AG09319 (cell line): ENCODE measurements around the gene ARIH1.
"Not testable (repeated sequence)": the region's sequence is repeated elsewhere in the genome, so short reads cannot be mapped to it uniquely, and the experiment has no call there.

ENCODE experiments used
- DNase-seq: peaks from one replicate; pipeline ENCODE4 v3.0.0-alpha.2; 2010; ENCODE audit warnings: low read depth; ENCODE audit errors: extremely low read depth
- TF ChIP-seq, protein P1 (sequence below): IDR thresholded peaks from 2 replicates; pipeline ENCODE4 v1.5.1; 2011; ENCODE audit warnings: low read depth, mild to moderate bottlenecking, inconsistent platforms, low read length, moderate library complexity

ARIH1 gene

DNA sequence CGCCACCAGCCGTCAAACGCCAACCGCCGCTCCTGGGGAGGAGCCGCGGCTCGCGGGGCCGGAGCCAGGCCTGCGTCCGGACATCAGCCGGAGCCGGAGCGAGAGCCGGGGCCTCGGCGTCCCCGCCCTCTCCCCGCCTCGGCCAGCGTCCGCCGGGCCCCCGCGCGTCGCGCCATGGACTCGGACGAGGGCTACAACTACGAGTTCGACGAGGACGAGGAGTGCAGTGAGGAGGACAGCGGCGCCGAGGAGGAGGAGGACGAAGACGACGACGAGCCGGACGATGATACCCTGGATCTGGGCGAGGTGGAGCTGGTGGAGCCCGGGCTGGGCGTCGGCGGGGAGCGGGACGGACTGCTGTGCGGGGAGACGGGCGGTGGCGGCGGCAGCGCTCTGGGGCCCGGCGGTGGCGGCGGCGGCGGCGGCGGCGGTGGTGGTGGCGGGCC, 359 bp downstream of the ARIH1 start:
- DNase-seq, result no peak
- TF ChIP-seq, protein P1, sequence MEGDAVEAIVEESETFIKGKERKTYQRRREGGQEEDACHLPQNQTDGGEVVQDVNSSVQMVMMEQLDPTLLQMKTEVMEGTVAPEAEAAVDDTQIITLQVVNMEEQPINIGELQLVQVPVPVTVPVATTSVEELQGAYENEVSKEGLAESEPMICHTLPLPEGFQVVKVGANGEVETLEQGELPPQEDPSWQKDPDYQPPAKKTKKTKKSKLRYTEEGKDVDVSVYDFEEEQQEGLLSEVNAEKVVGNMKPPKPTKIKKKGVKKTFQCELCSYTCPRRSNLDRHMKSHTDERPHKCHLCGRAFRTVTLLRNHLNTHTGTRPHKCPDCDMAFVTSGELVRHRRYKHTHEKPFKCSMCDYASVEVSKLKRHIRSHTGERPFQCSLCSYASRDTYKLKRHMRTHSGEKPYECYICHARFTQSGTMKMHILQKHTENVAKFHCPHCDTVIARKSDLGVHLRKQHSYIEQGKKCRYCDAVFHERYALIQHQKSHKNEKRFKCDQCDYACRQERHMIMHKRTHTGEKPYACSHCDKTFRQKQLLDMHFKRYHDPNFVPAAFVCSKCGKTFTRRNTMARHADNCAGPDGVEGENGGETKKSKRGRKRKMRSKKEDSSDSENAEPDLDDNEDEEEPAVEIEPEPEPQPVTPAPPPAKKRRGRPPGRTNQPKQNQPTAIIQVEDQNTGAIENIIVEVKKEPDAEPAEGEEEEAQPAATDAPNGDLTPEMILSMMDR, result no peak

DNA sequence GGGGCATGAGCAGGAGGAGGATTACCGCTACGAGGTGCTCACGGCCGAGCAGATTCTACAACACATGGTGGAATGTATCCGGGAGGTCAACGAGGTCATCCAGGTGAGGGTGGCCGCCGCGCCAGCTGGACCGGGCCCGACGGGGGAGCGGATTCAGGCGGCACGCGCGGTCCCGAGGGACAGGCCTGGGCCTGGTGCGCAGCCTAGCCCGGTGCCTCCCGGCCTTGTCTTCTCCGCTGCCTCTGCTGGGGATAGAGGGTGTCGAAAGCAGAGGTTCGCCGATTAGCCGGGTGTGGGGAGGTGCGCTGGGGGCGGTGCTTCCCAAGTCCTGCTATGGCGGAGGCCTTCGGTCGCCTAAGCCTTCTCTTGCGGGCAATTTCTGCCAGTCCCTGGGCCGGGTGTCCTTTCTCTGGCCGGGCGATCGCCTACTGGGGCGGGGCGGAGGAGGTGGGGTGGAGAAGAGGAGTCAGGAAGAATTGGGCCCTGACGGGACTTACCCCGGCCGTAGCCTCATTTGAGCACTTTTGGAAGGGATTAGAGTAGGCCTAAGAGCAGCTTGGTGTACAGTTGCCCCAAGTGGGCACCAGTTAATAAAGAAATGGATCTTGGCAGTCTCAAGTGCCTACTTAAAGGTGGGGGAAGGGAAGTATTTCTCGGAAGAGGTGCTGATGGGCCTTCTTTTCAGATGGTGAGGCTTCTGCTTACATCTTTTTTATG, 940 bp downstream of the ARIH1 start:
- DNase-seq, result peak; percentile 49
- TF ChIP-seq, protein P1, result no peak

DNA sequence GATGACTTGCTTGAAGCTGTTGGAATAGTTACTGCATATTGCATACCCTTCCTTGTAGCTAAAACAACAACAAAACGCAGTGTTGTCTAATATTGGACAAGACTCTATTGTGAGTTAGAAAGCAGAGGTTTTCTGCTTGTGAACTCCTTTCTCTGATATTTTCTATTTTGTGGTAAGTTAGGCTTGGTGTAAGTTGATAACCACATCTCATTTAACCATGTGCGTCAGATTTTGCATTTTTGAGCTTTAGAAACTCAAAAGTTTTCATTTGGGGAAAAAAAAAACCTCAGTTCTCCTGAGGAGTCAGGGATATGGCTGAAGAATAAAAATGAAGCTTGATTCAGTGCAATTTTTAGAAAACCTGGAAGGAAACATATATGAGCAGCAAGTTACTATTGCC, 1.5 kb downstream of the ARIH1 start:
- TF ChIP-seq, protein P1, result no peak
- no peak for DNase-seq

DNA sequence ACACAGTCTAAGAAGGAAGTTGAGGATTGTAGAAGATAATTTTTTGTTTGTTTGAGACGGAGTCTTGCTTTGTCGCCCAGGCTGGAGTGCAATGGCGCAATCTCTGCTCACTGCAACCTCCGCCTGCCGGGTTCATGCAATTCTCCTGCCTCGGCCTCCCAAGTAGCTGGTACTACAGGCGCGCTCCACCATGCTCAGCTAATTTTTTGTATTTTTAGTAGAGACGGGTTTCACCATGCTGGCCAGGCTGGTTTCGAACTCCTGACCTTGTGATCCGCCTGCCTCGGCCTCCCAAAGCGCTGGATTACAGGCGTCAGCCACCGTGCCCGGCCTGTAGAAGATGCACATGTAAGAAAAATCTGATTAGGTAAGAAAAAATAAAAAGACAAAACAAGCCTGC, 2.2 kb downstream of the ARIH1 start:
- not testable (repeated sequence) for DNase-seq

DNA sequence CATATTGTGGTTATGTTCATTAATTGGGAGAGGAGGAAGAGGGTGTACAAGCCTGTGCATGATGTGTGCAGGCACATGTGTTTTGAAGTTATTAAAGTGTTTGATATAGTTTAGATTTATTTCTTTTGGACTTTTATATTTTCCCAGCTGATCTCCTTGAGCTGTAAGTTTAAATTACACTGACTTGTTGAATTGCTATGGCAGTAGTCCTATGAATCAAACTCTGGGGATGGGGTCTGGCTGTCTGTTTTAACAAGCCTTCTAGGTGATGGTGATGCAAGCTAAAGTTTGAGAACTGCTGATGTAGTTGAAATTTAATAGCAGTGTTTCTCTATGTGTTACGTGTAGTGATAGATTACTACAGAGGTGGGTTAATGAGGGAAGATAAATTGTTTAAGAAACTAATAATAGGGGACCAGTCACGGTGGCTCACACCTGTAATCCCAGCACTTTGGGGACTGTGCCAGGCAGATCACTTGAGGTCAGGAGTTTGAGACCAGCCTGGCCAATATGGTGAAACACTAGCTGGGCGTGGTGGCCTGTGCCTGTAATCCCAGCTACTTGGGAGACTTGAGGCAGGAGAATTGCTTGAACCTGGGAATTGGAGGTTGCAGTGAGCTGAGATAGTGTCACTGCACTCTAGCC, 7.0 kb downstream of the ARIH1 start:
- no peak for DNase-seq
- TF ChIP-seq, protein P1, result no peak

DNA sequence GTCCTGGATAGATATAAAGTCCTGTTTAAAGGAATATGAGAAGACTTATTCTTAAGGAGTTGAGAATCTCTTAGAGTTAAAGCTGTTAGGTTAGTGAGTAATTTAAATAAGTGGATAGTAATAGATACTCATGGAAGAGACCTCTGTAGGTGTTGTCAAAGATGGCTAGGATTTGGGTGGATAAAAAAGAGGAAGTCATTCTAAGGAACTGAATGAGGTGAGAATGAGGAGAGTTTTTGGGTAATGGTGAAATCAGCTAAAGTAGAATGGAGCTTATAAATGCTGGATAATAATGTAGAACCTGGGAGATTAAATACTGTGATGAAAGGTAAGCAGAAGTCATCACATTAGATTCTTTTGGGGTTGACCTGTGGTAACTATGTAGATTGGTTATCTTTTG, 8.1 kb downstream of the ARIH1 start:
- DNase-seq, result no peak
- TF ChIP-seq, protein P1, result no peak

DNA sequence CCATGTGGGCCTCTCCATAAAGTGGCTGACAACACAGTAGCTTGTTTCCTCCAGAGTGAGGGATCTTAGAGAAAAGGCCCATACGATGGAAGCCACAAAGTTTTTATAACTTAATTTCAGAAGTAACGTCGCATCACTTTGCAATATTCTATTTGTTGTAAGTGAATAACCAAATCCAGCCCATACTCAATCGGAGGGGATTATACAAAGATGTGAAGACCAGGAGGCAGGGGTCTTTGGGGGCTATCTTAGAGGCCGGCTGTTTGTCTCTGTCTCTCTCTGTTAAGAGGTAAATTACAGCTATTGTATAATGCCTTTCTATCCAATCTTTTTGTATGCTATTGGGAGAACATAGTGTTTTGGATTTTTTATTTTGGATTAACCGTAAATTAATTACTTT, 9.1 kb downstream of the ARIH1 start:
- DNase-seq, result no peak
- TF ChIP-seq, protein P1, result no peak
